GM19238 (cell line): ENCODE data around the gene ADORA2A.

Source experiments
- DNase-seq: peaks from one replicate; pipeline ENCODE4 v3.0.0; 2011; ENCODE audit warnings: low spot score; ENCODE audit not compliant: insufficient read length

ADORA2A gene

DNA sequence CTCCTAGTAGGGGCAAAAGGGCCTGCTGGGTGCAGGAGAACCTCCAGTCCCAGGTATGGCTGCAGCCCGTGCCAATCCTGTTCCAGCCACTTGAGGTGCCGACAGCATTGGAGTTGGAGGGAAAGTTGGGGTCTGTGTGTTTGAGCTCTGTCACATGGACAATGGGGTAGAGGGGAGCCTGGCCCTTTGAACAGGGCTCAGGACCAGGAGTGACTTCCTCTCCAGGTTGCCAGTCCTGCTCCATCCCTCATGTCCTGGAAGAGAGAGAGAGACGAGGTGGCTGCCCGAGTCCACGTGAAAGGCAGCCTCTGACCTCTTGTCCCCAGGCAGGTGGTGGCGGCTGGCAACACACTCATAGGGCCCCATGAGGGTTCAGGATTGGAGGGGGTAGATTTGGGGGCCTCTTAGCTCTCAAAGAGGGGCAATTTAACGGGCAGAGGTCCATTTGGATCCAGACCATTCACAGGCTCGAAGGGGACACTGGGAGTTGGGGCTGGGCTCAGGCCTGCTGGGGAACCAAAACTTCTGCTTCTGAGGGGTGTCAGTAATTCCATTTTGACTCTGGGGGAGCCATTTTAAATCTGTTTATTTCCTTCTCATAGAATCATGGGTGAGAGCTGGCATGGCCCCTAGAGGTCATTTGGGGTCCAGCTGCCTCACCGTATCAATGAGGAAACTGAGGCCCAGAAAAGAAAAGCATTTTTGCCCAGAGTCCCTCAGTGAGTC, 4.1 kb downstream of the ADORA2A start:
- no peak for DNase-seq

DNA sequence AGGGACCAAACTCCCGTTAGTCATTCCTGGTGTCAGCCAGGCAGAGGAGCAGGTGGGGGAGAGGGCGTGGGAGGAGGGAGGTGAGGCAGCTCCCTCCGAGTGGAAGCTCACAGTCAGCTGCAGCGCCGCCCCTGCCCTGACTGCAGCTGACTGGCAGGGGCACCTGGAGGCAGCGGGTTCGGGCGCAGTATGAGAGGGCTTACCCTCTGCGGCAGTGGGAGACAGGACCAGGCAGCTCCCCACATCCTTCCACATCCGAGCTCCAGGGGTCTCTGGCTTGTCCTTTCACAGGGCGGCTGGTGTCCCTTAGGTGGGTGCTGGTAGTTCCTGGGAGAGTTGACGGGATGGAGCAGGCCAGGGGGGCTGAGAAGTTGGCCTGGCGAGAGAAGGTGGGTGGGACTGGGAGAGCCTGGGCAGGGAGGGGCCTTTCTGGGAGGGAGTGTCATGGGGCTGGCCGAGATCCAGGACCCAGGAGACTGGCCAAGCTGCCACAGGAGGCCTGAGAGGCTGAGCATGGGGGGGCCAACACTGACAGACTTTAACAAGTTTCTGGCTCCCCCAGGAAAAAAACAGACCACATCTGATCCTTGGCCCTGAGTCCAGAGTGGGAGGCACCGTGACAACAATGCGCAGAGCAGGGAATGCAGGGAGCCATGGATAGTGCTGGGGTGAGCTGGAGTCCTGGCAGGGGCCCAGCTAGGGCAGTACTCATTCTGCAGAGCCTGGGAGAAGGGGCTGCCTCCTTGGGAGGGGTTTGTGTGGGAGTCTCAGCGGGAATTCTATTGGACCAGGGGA, 4.9 kb downstream of the ADORA2A start:
- DNase-seq: no peak

- DNase-seq: no peak
Observed at GRCh38 chr22:24433001-24433827, 5.8 kb downstream of the ADORA2A start.

DNA sequence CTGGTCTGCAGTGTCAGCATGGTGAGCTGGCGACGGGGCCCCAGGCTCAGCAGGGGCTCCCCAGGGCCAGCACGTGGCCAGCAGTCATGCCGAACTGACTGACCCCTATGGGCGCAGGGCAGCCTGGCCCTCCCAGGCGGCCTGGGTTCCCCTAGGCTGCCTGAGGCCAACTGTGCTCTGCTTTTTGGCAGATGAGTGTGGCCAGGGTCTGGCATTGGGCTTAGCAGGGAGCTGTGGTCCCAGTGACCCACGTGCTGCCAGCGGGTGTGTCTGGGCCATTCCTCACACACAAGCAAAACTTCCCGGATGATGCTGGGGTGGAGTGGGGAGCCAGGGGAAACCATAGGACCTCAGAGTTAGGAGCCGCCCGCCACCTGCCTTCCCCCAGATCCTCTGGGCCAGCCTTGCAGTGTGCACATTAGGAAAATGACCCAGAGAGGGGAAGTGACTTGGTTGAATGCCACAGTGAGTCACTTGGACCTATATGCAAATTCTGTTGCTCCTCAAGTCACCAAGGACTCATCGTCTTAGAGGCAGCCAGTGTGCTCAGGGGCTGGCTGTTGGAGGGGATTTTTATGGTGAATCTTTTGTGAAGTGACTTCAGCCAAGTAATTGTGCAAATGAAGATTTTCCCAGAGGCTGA, 6.5 kb downstream of the ADORA2A start:
- DNase-seq: peak; percentile 76

GRCh38 chr22:24434471-24435322, 7.3 kb downstream of the ADORA2A start:
- peak; percentile 84 for DNase-seq

DNA sequence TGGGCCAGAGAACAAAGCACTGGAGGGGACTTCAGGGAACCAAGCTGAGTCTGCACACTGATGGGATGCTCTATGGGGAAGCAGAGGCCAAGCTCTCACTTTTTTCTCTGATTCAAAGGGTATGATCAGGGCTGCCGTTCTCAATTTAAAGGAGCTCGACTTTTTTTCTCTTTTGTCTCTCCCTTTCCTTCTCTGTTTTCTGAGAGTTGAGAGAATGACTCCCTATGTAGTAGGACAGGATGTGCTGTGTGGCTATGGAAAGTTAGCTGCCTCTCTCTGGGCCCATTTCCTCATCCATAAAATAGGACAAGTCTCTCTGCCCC, 7.9 kb downstream of the ADORA2A start:
- no peak for DNase-seq

DNA sequence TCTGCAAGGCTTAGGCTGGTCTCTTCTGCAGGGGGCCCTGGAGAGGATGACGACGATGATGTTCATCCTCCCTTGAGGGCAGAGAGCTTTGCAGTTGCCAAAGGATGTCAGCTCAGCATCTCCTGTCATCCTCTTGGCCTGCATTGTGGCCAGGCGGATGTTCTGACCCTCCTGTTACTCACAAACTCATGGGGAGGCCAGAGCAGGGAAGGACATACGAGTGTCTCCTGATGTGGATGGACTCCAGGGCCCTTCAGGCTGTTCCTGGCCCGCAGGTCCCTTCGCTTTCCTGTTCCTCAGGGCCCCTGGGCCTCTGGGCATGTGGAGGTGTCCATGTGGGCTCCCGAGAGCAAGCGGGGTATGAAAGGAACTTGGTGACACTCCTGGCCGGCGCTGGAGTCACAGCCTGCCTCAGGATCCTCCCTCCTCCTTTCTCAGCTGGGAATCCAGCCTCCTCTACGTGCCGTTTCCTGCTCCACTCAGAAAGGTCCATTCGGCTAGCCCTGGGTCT, 8.5 kb downstream of the ADORA2A start:
- DNase-seq: no peak

DNA sequence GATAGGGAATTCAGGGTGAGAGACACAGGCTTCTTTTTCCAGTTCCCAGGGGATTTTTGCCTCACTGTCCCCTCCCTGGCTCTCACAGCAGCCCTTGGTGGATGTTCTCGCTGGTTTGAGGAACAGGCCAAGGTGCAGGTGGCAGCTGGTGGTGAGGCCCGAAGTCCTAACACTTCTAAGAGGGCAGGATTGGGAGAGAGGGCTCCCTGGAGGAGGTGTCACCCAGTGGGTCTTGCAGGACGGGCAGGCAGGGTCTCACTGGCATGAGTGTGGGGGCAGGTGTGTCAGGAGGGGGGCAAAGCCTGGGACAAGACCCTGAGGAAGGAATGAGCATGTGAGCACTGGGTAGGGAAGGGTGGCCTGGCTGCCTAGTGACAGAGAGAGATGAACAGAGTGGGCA, 9.2 kb downstream of the ADORA2A start:
- no peak for DNase-seq

- no peak for DNase-seq
Observed at GRCh38 chr22:24437091-24437490, 9.7 kb downstream of the ADORA2A start.

DNA sequence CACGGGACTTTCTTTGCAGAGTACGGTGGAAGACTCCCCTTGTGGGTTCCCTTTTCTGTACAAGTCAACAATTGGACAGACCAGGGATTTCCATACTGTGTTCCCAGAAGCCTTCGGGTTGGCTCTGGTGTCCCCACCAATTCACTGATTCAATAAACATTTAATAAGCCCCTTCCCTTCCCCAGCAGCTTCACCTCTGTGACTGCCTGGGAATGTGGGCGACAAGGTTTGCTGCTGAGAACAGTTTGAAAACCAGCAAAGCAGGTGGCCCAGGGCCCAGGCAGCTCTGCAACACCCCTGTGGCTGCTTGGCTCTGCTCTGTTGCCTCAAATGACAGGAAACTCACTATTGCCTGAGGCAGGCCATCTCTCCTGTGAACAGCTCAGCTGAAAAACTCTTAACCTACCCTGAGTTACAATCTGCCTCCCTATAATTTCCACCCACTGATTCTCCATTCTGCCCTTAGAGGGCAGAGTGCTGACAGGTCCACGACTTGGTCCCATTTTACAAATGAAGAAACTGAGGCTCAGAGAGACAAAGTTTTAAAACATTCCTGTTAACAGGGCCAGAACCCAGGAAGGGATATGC, 10.4 kb downstream of the ADORA2A start:
- DNase-seq: peak; percentile 62

DNA sequence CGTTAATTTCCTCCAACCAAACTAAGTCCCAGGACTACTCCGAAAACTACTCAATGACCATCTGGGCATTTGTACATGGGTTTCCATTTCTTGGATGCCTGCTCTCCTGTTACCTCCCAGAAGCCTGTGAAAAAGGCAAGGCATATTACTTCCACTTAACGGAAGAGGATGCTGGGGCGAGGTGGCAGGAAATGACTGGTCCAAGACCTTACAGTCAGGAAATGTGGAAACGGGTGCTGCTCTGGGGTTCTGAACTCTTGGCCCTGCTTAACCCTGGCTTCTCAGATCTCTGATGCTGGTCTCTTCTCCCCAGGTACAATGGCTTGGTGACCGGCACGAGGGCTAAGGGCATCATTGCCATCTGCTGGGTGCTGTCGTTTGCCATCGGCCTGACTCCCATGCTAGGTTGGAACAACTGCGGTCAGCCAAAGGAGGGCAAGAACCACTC, 12.9 kb downstream of the ADORA2A start:
- DNase-seq: no peak

GRCh38 chr22:24440718-24441405, 13.5 kb downstream of the ADORA2A start:
- no peak for DNase-seq

DNA sequence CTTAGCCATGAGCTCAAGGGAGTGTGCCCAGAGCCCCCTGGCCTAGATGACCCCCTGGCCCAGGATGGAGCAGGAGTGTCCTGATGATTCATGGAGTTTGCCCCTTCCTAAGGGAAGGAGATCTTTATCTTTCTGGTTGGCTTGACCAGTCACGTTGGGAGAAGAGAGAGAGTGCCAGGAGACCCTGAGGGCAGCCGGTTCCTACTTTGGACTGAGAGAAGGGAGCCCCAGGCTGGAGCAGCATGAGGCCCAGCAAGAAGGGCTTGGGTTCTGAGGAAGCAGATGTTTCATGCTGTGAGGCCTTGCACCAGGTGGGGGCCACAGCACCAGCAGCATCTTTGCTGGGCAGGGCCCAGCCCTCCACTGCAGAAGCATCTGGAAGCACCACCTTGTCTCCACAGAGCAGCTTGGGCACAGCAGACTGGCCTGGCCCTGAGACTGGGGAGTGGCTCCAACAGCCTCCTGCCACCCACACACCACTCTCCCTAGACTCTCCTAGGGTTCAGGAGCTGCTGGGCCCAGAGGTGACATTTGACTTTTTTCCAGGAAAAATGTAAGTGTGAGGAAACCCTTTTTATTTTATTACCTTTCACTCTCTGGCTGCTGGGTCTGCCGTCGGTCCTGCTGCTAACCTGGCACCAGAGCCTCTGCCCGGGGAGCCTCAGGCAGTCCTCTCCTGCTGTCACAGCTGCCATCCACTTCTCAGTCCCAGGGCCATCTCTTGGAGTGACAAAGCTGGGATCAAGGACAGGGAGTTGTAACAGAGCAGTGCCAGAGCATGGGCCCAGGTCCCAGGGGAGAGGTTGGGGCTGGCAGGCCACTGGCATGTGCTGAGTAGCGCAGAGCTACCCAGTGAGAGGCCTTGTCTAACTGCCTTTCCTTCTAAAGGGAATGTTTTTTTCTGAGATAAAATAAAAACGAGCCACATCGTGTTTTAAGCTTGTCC, 14.3 kb downstream of the ADORA2A start:
- DNase-seq: no peak

DNA sequence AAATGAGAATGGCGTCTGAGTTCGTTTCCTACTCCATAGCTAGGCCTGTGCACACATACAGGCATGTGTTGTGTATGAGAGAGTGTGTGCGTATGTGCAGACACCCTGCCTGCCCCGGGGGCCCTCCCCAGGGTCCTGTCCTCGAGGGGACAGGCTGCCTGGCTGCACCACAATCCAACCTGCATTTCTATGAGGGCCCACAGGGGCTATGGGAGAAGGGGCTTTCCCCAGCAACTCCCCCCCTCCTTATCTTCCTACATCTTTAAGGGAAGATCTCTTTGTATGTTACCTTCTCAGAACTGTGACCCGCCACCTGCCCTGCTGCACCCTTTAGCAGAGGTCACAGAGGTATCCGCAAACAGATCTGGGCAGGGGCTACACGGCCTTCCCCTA, 14.9 kb downstream of the ADORA2A start:
- no peak for DNase-seq

- no peak for DNase-seq
Observed at GRCh38 chr22:24443668-24444067, 16.3 kb downstream of the ADORA2A start.

- no peak for DNase-seq
Observed at GRCh38 chr22:24444251-24444650, 16.9 kb downstream of the ADORA2A start.

- DNase-seq: no peak
Observed at GRCh38 chr22:24444729-24445466, 17.5 kb downstream of the ADORA2A start.
